IMR-90 (cell line): ENCODE data around the gene PRADC1. TPM values are rescaled to one million over a fixed set of nuclear protein-coding genes. Genes with fewer than 3 reads are reported as not detected.

Experiments used
- ATAC-seq: fragments of 200-7000 bp; cut with Tn5 transposase; 2 replicates; pipeline ENCODE4 v1.9.1; 2020; ENCODE audit warnings: low read depth, mild to moderate bottlenecking, moderate library complexity
- BruUV-seq: library from RNA; stranded (reverse); fragments of 400-500 nt; replicated peaks from 2 replicates; lab custom pipeline; 2021; lab: Mats Ljungman, UMichigan
- CTCF ChIA-PET: fragments of 300-600 bp; formaldehyde crosslinking; extraction: SDS; loops from one replicate; lab custom pipeline; 2021; ENCODE audit warnings: antibody characterized with exemption; lab: Yijun Ruan, JAX
- POLR2A ChIA-PET: fragments of 300-600 bp; sonication (Branson Sonifier 250); formaldehyde crosslinking; loops from one replicate; lab custom pipeline; 2022; ENCODE audit warnings: antibody characterized with exemption; ENCODE audit not compliant: unreplicated experiment; lab: Charles Lee
- DNase-seq: peaks from one replicate; pipeline ENCODE4 v3.0.0; 2013
- H2AFZ ChIP-seq: replicated peaks from 2 replicates; pipeline ENCODE3; 2013; ENCODE audit warnings: low read length, mild to moderate bottlenecking; ENCODE audit not compliant: poor library complexity
- H2AK5ac ChIP-seq: 2 replicates; pipeline ENCODE4 v1.6.1; 2013; ENCODE audit warnings: low read depth, low read length, inconsistent platforms
- H2AK9ac ChIP-seq: replicated peaks from 2 replicates; pipeline ENCODE3; 2013; ENCODE audit warnings: mild to moderate bottlenecking, low read depth, low read length, moderate library complexity; ENCODE audit not compliant: poor library complexity
- H2BK120ac ChIP-seq: 2 replicates; pipeline ENCODE4 v1.6.1; 2013; ENCODE audit warnings: low read depth, low read length, inconsistent platforms
- H2BK15ac ChIP-seq: 3 replicates; pipeline ENCODE4 v1.6.1; 2013; ENCODE audit warnings: low read depth, low read length, inconsistent platforms
- H2BK20ac ChIP-seq: 2 replicates; pipeline ENCODE4 v1.6.1; 2013; ENCODE audit warnings: low read depth, mild to moderate bottlenecking, inconsistent platforms, low read length, moderate library complexity
- H2BK5ac ChIP-seq: 2 replicates; pipeline ENCODE4 v1.6.1; 2013; ENCODE audit warnings: mild to moderate bottlenecking, low read depth, low read length, inconsistent platforms; ENCODE audit not compliant: poor library complexity, severe bottlenecking
- H3K14ac ChIP-seq: replicated peaks from 2 replicates; pipeline ENCODE4 v1.6.1; 2013; ENCODE audit warnings: low read depth, low read length, inconsistent platforms
- H3K18ac ChIP-seq: 2 replicates; pipeline ENCODE4 v1.6.1; 2013; ENCODE audit warnings: low read depth, low read length, control low read depth
- H3K23ac ChIP-seq: 2 replicates; pipeline ENCODE4 v1.6.1; 2013; ENCODE audit warnings: low read depth, low read length, inconsistent platforms
- H3K27ac ChIP-seq: 2 replicates; pipeline ENCODE4 v1.5.1; 2013; ENCODE audit warnings: mild to moderate bottlenecking, control low read depth, low read length; ENCODE audit not compliant: insufficient read depth
- H3K27me3 ChIP-seq: 2 replicates; pipeline ENCODE4 v1.6.1; 2013; ENCODE audit warnings: low read length; ENCODE audit not compliant: control insufficient read depth, insufficient read depth
- H3K36me3 ChIP-seq: 2 replicates; pipeline ENCODE4 v1.6.1; 2013; ENCODE audit warnings: low read length, mixed read lengths; ENCODE audit not compliant: control insufficient read depth, insufficient read depth
- H3K4ac ChIP-seq: 2 replicates; pipeline ENCODE4 v1.6.1; 2013; ENCODE audit warnings: low read depth, low read length, inconsistent platforms
- H3K4me1 ChIP-seq: 2 replicates; pipeline ENCODE4 v1.6.1; 2013; ENCODE audit warnings: low read length, mixed read lengths; ENCODE audit not compliant: control insufficient read depth, insufficient read depth
- H3K4me2 ChIP-seq: 2 replicates; pipeline ENCODE4 v1.6.1; 2013; ENCODE audit warnings: low read depth, mild to moderate bottlenecking, control low read depth, low read length, moderate library complexity
- H3K4me3 ChIP-seq: 2 replicates; pipeline ENCODE4 v1.5.1; 2013; ENCODE audit warnings: low read depth, mild to moderate bottlenecking, control low read depth, low read length, moderate library complexity; ENCODE audit not compliant: insufficient read depth
- H3K56ac ChIP-seq: 2 replicates; pipeline ENCODE4 v1.6.1; 2013; ENCODE audit warnings: low read length, inconsistent platforms; ENCODE audit not compliant: insufficient read depth; ENCODE audit errors: extremely low read depth
- H3K79me1 ChIP-seq, 2 experiments: 2 replicates each; pipeline ENCODE4 v1.6.1; 2013; ENCODE audit warnings: low read length in 2 of 2, inconsistent platforms in 1 of 2, low read depth in 1 of 2
- H3K9ac ChIP-seq: 2 replicates; pipeline ENCODE4 v1.6.1; 2013; ENCODE audit warnings: low read depth, low read length, control low read depth
- H3K9me1 ChIP-seq: 2 replicates; pipeline ENCODE4 v1.6.1; 2013; ENCODE audit warnings: low read length, inconsistent platforms; ENCODE audit not compliant: insufficient read depth
- H3K9me3 ChIP-seq: 2 replicates; pipeline ENCODE4 v1.6.1; 2013; ENCODE audit warnings: low read length; ENCODE audit not compliant: control insufficient read depth, insufficient read depth
- H4K20me1 ChIP-seq: 2 replicates; pipeline ENCODE4 v1.6.1; 2013; ENCODE audit warnings: low read length, inconsistent platforms; ENCODE audit not compliant: insufficient read depth
- H4K5ac ChIP-seq: 2 replicates; pipeline ENCODE4 v1.6.1; 2013; ENCODE audit warnings: mild to moderate bottlenecking, low read depth, low read length, control low read depth
- H4K8ac ChIP-seq, 2 experiments: 2 replicates each; pipeline ENCODE4 v1.6.1; 2013; ENCODE audit warnings: low read depth in 2 of 2, low read length in 2 of 2, control low read depth in 1 of 2, inconsistent platforms in 1 of 2
- H4K91ac ChIP-seq: 2 replicates; pipeline ENCODE4 v1.6.1; 2013; ENCODE audit warnings: low read depth, low read length, inconsistent platforms; ENCODE audit not compliant: insufficient read depth
- CHD1 ChIP-seq: IDR thresholded peaks from 2 replicates; pipeline ENCODE4 v1.6.1; 2012; ENCODE audit warnings: low read depth, low read length, improper control_type of control experiment
- POLR2A ChIP-seq: IDR thresholded peaks from 2 replicates; pipeline ENCODE4 v1.6.1; 2012; ENCODE audit warnings: mild to moderate bottlenecking, low read depth, low read length
- RFX5 ChIP-seq: IDR thresholded peaks from 2 replicates; pipeline ENCODE4 v1.8.0; 2012; ENCODE audit warnings: low read depth, mild to moderate bottlenecking, low read length, moderate library complexity
- WGBS, 2 experiments: methylation state at CpG; one replicate each; pipeline versions ENCODE4 v1.1.5 to v1.1.7; 2013; ENCODE audit warnings: missing lambda C conversion rate in 2 of 2; ENCODE audit not compliant: insufficient read length in 1 of 2; ENCODE audit errors: extremely low coverage in 2 of 2; 5-methylcytosine and 5-hydroxymethylcytosine counted together
- dilution Hi-C: fragments of 300-500 bp; cut with HindIII; formaldehyde crosslinking; loops from one replicate; pipeline ENCODE4 v1.14.3; 2018; ENCODE audit warnings: low sequenced_read_pairs; ENCODE audit not compliant: unreplicated experiment
- in situ Hi-C: fragments of 300-500 bp; cut with MboI; formaldehyde crosslinking; loops from 3 replicates; pipeline ENCODE4 v1.14.3; 2019; ENCODE audit warnings: low sequenced_read_pairs, inconsistent platforms, mixed read lengths
- intact Hi-C: fragments of 100-400 bp; cut with micrococcal nuclease; formaldehyde crosslinking; loops from 2 replicates; pipeline ENCODE4 v1.10.0; 2022
- polyA plus RNA-seq, 3 experiments: library from polyadenylated mRNA; depleted of rRNA; stranded (reverse); fragments of >200 nt; gene quantifications; 2 replicates each; pipeline ENCODE4 v1.2.3, GENCODE V29; 2012; ENCODE audit warnings: low replicate concordance in 1 of 3
- total RNA-seq: library from RNA; depleted of rRNA; stranded (reverse); fragments of >200 nt; gene quantifications from 2 replicates; pipeline ENCODE4 v1.2.3, GENCODE V29; 2012
- TF ChIP-seq, protein P1 (sequence below): fragments of 150-350 bp; IDR thresholded peaks from 2 replicates; pipeline ENCODE4 v1.6.1; 2017; ENCODE audit warnings: mild to moderate bottlenecking, antibody characterized with exemption, low read length, low read depth

The PRADC1 gene
- total and polyA plus RNA-seq, 2 of the 4 experiments (the other 2 are of a cell fraction): 13.1 to 18.4 TPM

GRCh38 chr2:73250872-73251846, 18.1 kb upstream of the PRADC1 start:
- no peak overlapping the region for H3K56ac ChIP-seq
- no peak overlapping the region for H2BK5ac ChIP-seq
- no peak overlapping the region for H3K4me2 ChIP-seq
- DNase-seq (no peak), ATAC-seq (no peak)
- no peak overlapping the region for H2AFZ ChIP-seq
- H3K9me1 ChIP-seq: peaks cover 9% of the 10 kb centered on the region; the same call in 1 of the 2 replicates
- intact Hi-C loops: no loop called here
- no TSS peak for BruUV-seq
- no peak overlapping the region for H3K27ac ChIP-seq
- POLR2A ChIA-PET: no interaction called here
- TF ChIP-seq CHD1 (no peak), RFX5 (no peak), POLR2A (no peak)
- TF ChIP-seq, protein P1, sequence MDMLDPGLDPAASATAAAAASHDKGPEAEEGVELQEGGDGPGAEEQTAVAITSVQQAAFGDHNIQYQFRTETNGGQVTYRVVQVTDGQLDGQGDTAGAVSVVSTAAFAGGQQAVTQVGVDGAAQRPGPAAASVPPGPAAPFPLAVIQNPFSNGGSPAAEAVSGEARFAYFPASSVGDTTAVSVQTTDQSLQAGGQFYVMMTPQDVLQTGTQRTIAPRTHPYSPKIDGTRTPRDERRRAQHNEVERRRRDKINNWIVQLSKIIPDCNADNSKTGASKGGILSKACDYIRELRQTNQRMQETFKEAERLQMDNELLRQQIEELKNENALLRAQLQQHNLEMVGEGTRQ: no peak
- no peaks in the 10 kb centered on the region for H3K27me3 ChIP-seq
- dilution Hi-C loops: no loop called here
- 98% methylated on average over 5 of the region's 17 CpGs; no CpG with 5 or more reads in 1 of the 2 experiments for whole genome bisulfite sequencing, 2 experiments
- in situ Hi-C loops: no loop called here
- no peak overlapping the region for H3K23ac ChIP-seq
- H4K20me1 ChIP-seq: peaks cover 8% of the 10 kb centered on the region; the same call in 1 of the 2 replicates
- H3K4me1 ChIP-seq: peaks cover 2% of the 10 kb centered on the region; the same call in 1 of the 2 replicates
- H4K8ac ChIP-seq: no peak overlapping the region
- H3K14ac ChIP-seq: no peak overlapping the region
- H3K4me3 ChIP-seq: no peak overlapping the region
- CTCF ChIA-PET: no interaction called here
- no peak overlapping the region for H3K4ac ChIP-seq
- no peak overlapping the region for H4K5ac ChIP-seq
- H4K91ac ChIP-seq: no peak overlapping the region
- H3K9ac ChIP-seq: no peak overlapping the region
- H2AK9ac ChIP-seq: no peak overlapping the region
- H2AK5ac ChIP-seq: no peak overlapping the region
- H3K18ac ChIP-seq: no peak overlapping the region
- H3K9me3 ChIP-seq: no peaks in the 10 kb centered on the region
- no peak overlapping the region for H2BK120ac ChIP-seq
- H3K36me3 ChIP-seq: peaks cover 65% of the 10 kb centered on the region
- H3K79me1 ChIP-seq: peaks cover 8 to 26% of the 10 kb centered on the region in 2 experiments; a peak in 3 of 4 replicates
- H2BK15ac ChIP-seq: no peak overlapping the region
- H2BK20ac ChIP-seq: no peak overlapping the region
